Right forelimb (tissue), 1 donor: Measurements from ENCODE around the gene SLC8A3.

ENCODE experiments used
- DNase-seq: peaks from one replicate; pipeline ENCODE4 v3.0.0-alpha.2; 2018

Gene SLC8A3

GRCh38 chr14:70177081-70177800 is 11.5 kb downstream of the SLC8A3 start:
- DNase-seq = no peak

GRCh38 chr14:70173569-70173968 is 15.2 kb downstream of the SLC8A3 start:
- no peak for DNase-seq

- DNase-seq = no peak
These were observed 17.0 kb downstream of the SLC8A3 start for GRCh38 chr14:70171726-70172125.

- no peak for DNase-seq
These were observed 17.8 kb downstream of the SLC8A3 start for GRCh38 chr14:70170976-70171375.

GRCh38 chr14:70168406-70168805 is 20.3 kb downstream of the SLC8A3 start:
- no peak for DNase-seq

GRCh38 chr14:70166530-70167203 is 22.1 kb downstream of the SLC8A3 start:
- DNase-seq = no peak

- DNase-seq = no peak
These were observed 26.4 kb downstream of the SLC8A3 start for GRCh38 chr14:70162358-70162757.

GRCh38 chr14:70156592-70156991 is 32.2 kb downstream of the SLC8A3 start:
- no peak for DNase-seq

- no peak for DNase-seq
These were observed 36.0 kb downstream of the SLC8A3 start for GRCh38 chr14:70152704-70153103.

GRCh38 chr14:70152081-70152480 is 36.7 kb downstream of the SLC8A3 start:
- DNase-seq = no peak

GRCh38 chr14:70149596-70150165 is 39.1 kb downstream of the SLC8A3 start:
- no peak for DNase-seq

GRCh38 chr14:70148911-70149595 is 39.7 kb downstream of the SLC8A3 start:
- no peak for DNase-seq

- no peak for DNase-seq
These were observed 40.4 kb downstream of the SLC8A3 start for GRCh38 chr14:70148351-70148750.

- no peak for DNase-seq
These were observed 44.7 kb downstream of the SLC8A3 start for GRCh38 chr14:70144046-70144445.

- no peak for DNase-seq
These were observed 45.4 kb downstream of the SLC8A3 start for GRCh38 chr14:70143306-70143705.

- no peak for DNase-seq
These were observed 48.1 kb downstream of the SLC8A3 start for GRCh38 chr14:70140614-70141013.

GRCh38 chr14:70139384-70139783 is 49.4 kb downstream of the SLC8A3 start:
- DNase-seq = no peak

GRCh38 chr14:70137788-70138187 is 51.0 kb downstream of the SLC8A3 start:
- no peak for DNase-seq

- no peak for DNase-seq
These were observed 55.3 kb downstream of the SLC8A3 start for GRCh38 chr14:70133461-70133860.

- DNase-seq = no peak
These were observed 58.3 kb downstream of the SLC8A3 start for GRCh38 chr14:70130482-70130881.

GRCh38 chr14:70127186-70127585 is 61.6 kb downstream of the SLC8A3 start:
- no peak for DNase-seq

- no peak for DNase-seq
These were observed 65.0 kb downstream of the SLC8A3 start for GRCh38 chr14:70123796-70124195.

- no peak for DNase-seq
These were observed 67.2 kb downstream of the SLC8A3 start for GRCh38 chr14:70121521-70121920.

- no peak for DNase-seq
These were observed 70.7 kb downstream of the SLC8A3 start for GRCh38 chr14:70118064-70118463.
